Measurements from ENCODE around the gene FMN1. TPM values are rescaled to one million over a fixed set of nuclear protein-coding genes. Genes with fewer than 3 reads are reported as not detected.

FMN1 gene
- total and polyA plus RNA-seq, 3 donors from 2014 or later = 17.7 to 53.7 (median 47.4) TPM

DNA sequence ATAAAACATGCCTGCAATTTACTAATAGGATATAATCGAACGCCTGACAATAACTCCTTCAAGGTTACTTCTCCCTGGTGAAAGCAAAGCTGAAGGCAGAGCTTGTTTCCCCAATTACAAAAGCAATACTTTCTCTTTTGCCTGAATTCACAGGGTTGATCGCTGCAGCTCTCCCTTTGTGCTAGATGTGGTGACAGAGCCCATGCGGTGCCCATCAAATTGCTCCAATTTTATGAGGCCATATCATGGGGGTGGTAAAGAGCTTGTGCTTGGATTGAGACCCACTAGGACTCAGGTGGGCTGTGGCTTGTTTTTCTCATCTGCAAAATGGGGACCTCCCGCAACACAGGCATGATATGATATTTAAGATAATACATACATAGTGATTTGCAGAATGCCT is 333.3 kb downstream of the FMN1 start:
- H3K9me3 ChIP-seq = no peaks in the 10 kb centered on the region
- peak overlapping the region in 1 of 2 donors; percentile 62 for H3K27ac ChIP-seq
- DNase-seq = no peak
- H3K4me3 ChIP-seq = no peak overlapping the region
- H3K36me3 ChIP-seq (ENCODE audit: low read depth, missing control alignments) = no peaks in the 10 kb centered on the region
- H3K27me3 ChIP-seq = no peaks in the 10 kb centered on the region
- intact Hi-C loops (cut with DNase I; ENCODE audit: low total_unique reads) = no loop called here
- 81% methylated on average over 5 of the region's 5 CpGs for WGBS, 2 donors
- TF ChIP-seq POLR2A (IDR thresholded peaks at IDR 0.05) = no peak
- TF ChIP-seq, protein P1, sequence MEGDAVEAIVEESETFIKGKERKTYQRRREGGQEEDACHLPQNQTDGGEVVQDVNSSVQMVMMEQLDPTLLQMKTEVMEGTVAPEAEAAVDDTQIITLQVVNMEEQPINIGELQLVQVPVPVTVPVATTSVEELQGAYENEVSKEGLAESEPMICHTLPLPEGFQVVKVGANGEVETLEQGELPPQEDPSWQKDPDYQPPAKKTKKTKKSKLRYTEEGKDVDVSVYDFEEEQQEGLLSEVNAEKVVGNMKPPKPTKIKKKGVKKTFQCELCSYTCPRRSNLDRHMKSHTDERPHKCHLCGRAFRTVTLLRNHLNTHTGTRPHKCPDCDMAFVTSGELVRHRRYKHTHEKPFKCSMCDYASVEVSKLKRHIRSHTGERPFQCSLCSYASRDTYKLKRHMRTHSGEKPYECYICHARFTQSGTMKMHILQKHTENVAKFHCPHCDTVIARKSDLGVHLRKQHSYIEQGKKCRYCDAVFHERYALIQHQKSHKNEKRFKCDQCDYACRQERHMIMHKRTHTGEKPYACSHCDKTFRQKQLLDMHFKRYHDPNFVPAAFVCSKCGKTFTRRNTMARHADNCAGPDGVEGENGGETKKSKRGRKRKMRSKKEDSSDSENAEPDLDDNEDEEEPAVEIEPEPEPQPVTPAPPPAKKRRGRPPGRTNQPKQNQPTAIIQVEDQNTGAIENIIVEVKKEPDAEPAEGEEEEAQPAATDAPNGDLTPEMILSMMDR (IDR thresholded peaks at IDR 0.05) = no peak
- no peaks in the 10 kb centered on the region for H3K4me1 ChIP-seq

DNA sequence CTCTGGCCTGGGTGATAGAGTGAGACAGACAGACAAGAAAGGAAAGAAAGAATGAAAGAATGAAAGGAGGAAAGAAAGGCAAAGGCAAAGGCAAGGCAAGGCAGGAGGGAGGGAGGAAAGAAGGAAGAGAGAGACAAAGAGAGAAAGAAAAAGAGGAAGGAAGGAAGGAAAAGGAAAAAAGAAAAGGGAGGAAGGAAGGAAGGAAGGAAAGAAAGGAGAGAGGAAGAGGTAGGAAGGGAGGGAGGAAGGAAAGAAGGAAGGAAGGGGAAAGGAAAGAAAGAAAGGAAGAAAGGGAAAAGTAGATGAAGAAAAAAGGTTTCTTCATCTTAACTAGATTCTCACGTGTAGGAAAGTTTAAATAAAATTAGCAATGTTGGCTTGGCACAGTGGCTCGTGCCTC is 334.5 kb downstream of the FMN1 start:
- Histone ChIP-seq H3K9me3 (no peaks in the 10 kb centered on the region), H3K27ac (no peak overlapping the region), H3K36me3 (ENCODE audit: low read depth, missing control alignments) (no peaks in the 10 kb centered on the region), H3K4me1 (no peaks in the 10 kb centered on the region), H3K4me3 (no peak overlapping the region), H3K27me3 (no peaks in the 10 kb centered on the region)
- no peak for DNase-seq
- TF ChIP-seq POLR2A (IDR thresholded peaks at IDR 0.05) = no peak
- TF ChIP-seq, protein P1 (IDR thresholded peaks at IDR 0.05) = no peak
- WGBS, 2 donors = 87 to 88% methylated on average over 2 of the region's 2 CpGs
- intact Hi-C loops (cut with DNase I; ENCODE audit: low total_unique reads) = no loop called here

DNA sequence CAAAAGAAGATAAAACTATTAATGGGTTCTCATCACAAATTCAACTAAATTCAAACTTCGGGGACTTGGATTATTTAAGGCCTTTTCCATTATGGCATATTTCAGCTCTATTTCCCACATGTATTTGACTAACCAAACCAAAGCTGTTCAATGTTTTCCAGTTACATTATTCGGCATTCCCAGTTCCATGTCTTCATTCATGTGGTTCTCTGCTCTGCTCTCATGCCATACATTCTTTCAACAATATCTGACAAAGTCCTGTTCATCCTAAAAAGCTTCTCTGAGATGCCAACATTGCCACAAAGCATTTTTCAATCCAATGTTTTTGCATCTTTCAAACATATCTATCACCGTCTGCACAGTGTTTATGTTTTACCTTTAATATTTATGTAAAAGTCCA is 335.3 kb downstream of the FMN1 start:
- 90 to 95% methylated on average over 3 of the region's 3 CpGs for WGBS, 2 donors
- intact Hi-C loops (cut with DNase I; ENCODE audit: low total_unique reads) = no loop called here
- no peak for TF ChIP-seq POLR2A (IDR thresholded peaks at IDR 0.05)
- TF ChIP-seq, protein P1 (IDR thresholded peaks at IDR 0.05) = no peak
- Histone ChIP-seq H3K4me3 (no peak overlapping the region), H3K36me3 (ENCODE audit: low read depth, missing control alignments) (no peaks in the 10 kb centered on the region), H3K27ac (no peak overlapping the region), H3K4me1 (no peaks in the 10 kb centered on the region), H3K27me3 (no peaks in the 10 kb centered on the region), H3K9me3 (no peaks in the 10 kb centered on the region)
- DNase-seq = no peak

DNA sequence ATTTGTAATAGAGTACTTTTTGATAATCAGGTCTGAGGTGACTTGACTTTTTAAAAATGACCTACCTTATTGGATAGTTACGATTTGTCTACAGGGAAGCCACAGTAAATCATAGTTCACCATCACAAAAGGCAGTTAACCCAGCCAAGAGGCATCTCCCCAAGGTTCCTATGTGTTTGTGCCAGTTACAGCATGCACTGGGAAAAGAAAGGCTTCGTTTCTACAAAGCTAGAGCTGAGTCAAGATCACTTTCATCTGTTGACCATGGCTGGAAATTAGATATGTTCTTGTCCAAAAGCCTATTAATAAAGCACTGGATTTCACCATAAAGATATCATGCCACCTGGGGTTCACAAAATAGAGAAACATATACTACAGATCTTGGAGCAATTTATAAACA is 336.8 kb downstream of the FMN1 start:
- H3K27ac ChIP-seq = no peak overlapping the region
- TF ChIP-seq, protein P1 (IDR thresholded peaks at IDR 0.05) = no peak
- TF ChIP-seq POLR2A (IDR thresholded peaks at IDR 0.05) = no peak
- H3K9me3 ChIP-seq = no peaks in the 10 kb centered on the region
- WGBS, 2 donors = 81 to 87% methylated on average over 2 of the region's 2 CpGs
- no peaks in the 10 kb centered on the region for H3K27me3 ChIP-seq
- no peaks in the 10 kb centered on the region for H3K4me1 ChIP-seq
- H3K4me3 ChIP-seq = no peak overlapping the region
- no peaks in the 10 kb centered on the region for H3K36me3 ChIP-seq (ENCODE audit: low read depth, missing control alignments)
- DNase-seq = no peak
- intact Hi-C loops (cut with DNase I; ENCODE audit: low total_unique reads) = no loop called here

DNA sequence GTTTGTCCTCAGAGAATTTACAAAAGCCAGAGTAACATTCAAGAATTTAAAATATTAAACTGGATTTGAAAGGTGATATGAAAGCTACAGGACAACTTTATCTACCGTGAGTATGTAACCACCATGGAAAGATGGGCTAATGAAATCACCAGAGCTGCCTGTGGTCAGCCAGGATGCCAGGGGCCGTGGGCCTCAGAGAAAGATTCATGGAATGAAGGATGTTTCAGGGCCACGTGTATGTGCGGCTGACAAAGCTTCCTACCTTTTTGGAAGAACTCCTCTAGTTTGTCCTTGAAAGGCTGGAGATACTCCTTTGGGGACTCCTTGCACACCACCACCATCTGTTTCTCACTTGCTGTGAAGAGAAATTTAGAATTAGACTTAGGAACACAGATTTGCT is 337.8 kb downstream of the FMN1 start:
- DNase-seq = no peak
- no peaks in the 10 kb centered on the region for H3K9me3 ChIP-seq
- no peaks in the 10 kb centered on the region for H3K4me1 ChIP-seq
- H3K27ac ChIP-seq = no peak overlapping the region
- H3K36me3 ChIP-seq (ENCODE audit: low read depth, missing control alignments) = no peaks in the 10 kb centered on the region
- no peak overlapping the region for H3K4me3 ChIP-seq
- intact Hi-C loops (cut with DNase I; ENCODE audit: low total_unique reads) = no loop called here
- TF ChIP-seq POLR2A (IDR thresholded peaks at IDR 0.05) = no peak
- TF ChIP-seq, protein P1 (IDR thresholded peaks at IDR 0.05) = no peak
- no peaks in the 10 kb centered on the region for H3K27me3 ChIP-seq
- WGBS, 2 donors = 38 to 54% methylated on average over 4 of the region's 4 CpGs

Data from testis (tissue), 3 donors.